ENCODE measurements around the gene ZCWPW1. TPM values are rescaled to one million over a fixed set of nuclear protein-coding genes. Genes with fewer than 3 reads are reported as not detected.
A peak's percentile ranks its signal among the peaks of the same experiment; 100 is the strongest.

ZCWPW1 gene
- total RNA-seq, 1 experiment from 2014 or later, result 0.45 TPM

GRCh38 chr7:100434297-100435144 lies 6.0 kb upstream of the ZCWPW1 start:
- no peak for TF ChIP-seq CTCF (conservative IDR thresholded peaks at IDR 0.05; ENCODE audit: low read depth, low read length)
- TF ChIP-seq EZH2 (IDR thresholded peaks at IDR 0.05; ENCODE audit: borderline replicate concordance, low read depth, low read length, poor library complexity, severe bottlenecking), result no peak
- H3K27ac ChIP-seq (ENCODE audit: low read depth, low read length, poor library complexity, severe bottlenecking), result peak overlapping the region; percentile 96
- no peak for DNase-seq (ENCODE audit: low spot score)
- no peaks in the 10 kb centered on the region for H3K27me3 ChIP-seq (replicated peaks; ENCODE audit: insufficient read depth, low read depth, low read length, poor library complexity)
- CTCF ChIA-PET, result interaction anchor here (0.6 kb wide), 1 partner anchor 21 kb away, joined by 9 read pairs; no protein-coding TSS in a partner anchor
- BruUV-seq (replicated peaks), result no TSS peak
- intact Hi-C loops (cut with micrococcal nuclease; ENCODE audit: unreplicated experiment), result no loop called here
- peaks cover 41% of the 10 kb centered on the region for H3K36me3 ChIP-seq (ENCODE audit: insufficient read depth, low read length, poor library complexity, severe bottlenecking)
- POLR2A ChIA-PET (ENCODE audit: low non-redundant PET), result no interaction called here
- no peaks in the 10 kb centered on the region for H3K9me3 ChIP-seq (ENCODE audit: low read depth, low read length, poor library complexity, severe bottlenecking)
- peak overlapping the region; percentile 91 for H3K4me3 ChIP-seq (ENCODE audit: low read depth, low read length, poor library complexity, severe bottlenecking)
- peaks cover 23% of the 10 kb centered on the region for H3K4me1 ChIP-seq (ENCODE audit: insufficient read depth, low read length, poor library complexity, severe bottlenecking)

- Histone ChIP-seq H3K27ac (ENCODE audit: low read depth, low read length, poor library complexity, severe bottlenecking) (peak overlapping the region; percentile 49), H3K27me3 (replicated peaks; ENCODE audit: insufficient read depth, low read depth, low read length, poor library complexity) (no peaks in the 10 kb centered on the region), H3K4me3 (ENCODE audit: low read depth, low read length, poor library complexity, severe bottlenecking) (no peak overlapping the region), H3K36me3 (ENCODE audit: insufficient read depth, low read length, poor library complexity, severe bottlenecking) (peaks cover 41% of the 10 kb centered on the region), H3K4me1 (ENCODE audit: insufficient read depth, low read length, poor library complexity, severe bottlenecking) (peaks cover 23% of the 10 kb centered on the region), H3K9me3 (ENCODE audit: low read depth, low read length, poor library complexity, severe bottlenecking) (no peaks in the 10 kb centered on the region)
- DNase-seq (ENCODE audit: low spot score), result no peak
- POLR2A ChIA-PET (ENCODE audit: low non-redundant PET), result no interaction called here
- CTCF ChIA-PET, result interaction anchor here (0.6 kb wide), 1 partner anchor 22 kb away, joined by 9 read pairs; no protein-coding TSS in a partner anchor
- BruUV-seq (replicated peaks), result no TSS peak
- intact Hi-C loops (cut with micrococcal nuclease; ENCODE audit: unreplicated experiment), result no loop called here
- TF ChIP-seq CTCF (conservative IDR thresholded peaks at IDR 0.05; ENCODE audit: low read depth, low read length) (no peak), EZH2 (IDR thresholded peaks at IDR 0.05; ENCODE audit: borderline replicate concordance, low read depth, low read length, poor library complexity, severe bottlenecking) (no peak)
These were observed 5.2 kb upstream of the ZCWPW1 start for GRCh38 chr7:100433592-100434296.

GRCh38 chr7:100433276-100433591 lies 4.7 kb upstream of the ZCWPW1 start:
- CTCF ChIA-PET, result no interaction called here
- H3K27ac ChIP-seq (ENCODE audit: low read depth, low read length, poor library complexity, severe bottlenecking), result peak overlapping the region; percentile 49

More at GRCh38 chr7:100433276-100433591, 4.7 kb upstream of the ZCWPW1 start:
- no peaks in the 10 kb centered on the region for H3K9me3 ChIP-seq (ENCODE audit: low read depth, low read length, poor library complexity, severe bottlenecking)
- POLR2A ChIA-PET (ENCODE audit: low non-redundant PET), result no interaction called here
- TF ChIP-seq EZH2 (IDR thresholded peaks at IDR 0.05; ENCODE audit: borderline replicate concordance, low read depth, low read length, poor library complexity, severe bottlenecking) (no peak), CTCF (conservative IDR thresholded peaks at IDR 0.05; ENCODE audit: low read depth, low read length) (no peak)
- H3K27me3 ChIP-seq (replicated peaks; ENCODE audit: insufficient read depth, low read depth, low read length, poor library complexity), result no peaks in the 10 kb centered on the region
- BruUV-seq (replicated peaks), result no TSS peak
- H3K4me3 ChIP-seq (ENCODE audit: low read depth, low read length, poor library complexity, severe bottlenecking), result no peak overlapping the region
- intact Hi-C loops (cut with micrococcal nuclease; ENCODE audit: unreplicated experiment), result no loop called here
- peaks cover 41% of the 10 kb centered on the region for H3K36me3 ChIP-seq (ENCODE audit: insufficient read depth, low read length, poor library complexity, severe bottlenecking)
- peaks cover 23% of the 10 kb centered on the region for H3K4me1 ChIP-seq (ENCODE audit: insufficient read depth, low read length, poor library complexity, severe bottlenecking)
- DNase-seq (ENCODE audit: low spot score), result no peak

All from A673 (cell line).